Activated naive CD8-positive, alpha-beta T cell treated with anti-CD3 and anti-CD28 coated beads, Interleukin-2, amount 50 U/mL, for 24 hours (primary cell): ENCODE data around the gene EPB41L4A.

ENCODE experiments used
- ATAC-seq: fragments of 150-1000 bp; cut with Tn5 transposase; one replicate; pipeline ENCODE4 v1.10.0; 2021
- DNase-seq: peaks from one replicate; pipeline ENCODE4 v3.0.0; 2021
- H3K27ac Mint-ChIP-seq: one replicate; pipeline ENCODE4 v1.8.0; 2021; ENCODE audit warnings: mild to moderate bottlenecking, mixed read lengths
- H3K27me3 Mint-ChIP-seq: one replicate; pipeline ENCODE4 v1.8.0; 2021; ENCODE audit warnings: mixed read lengths
- H3K36me3 Mint-ChIP-seq: one replicate; pipeline ENCODE4 v1.8.0; 2021; ENCODE audit warnings: low read depth, mixed read lengths
- H3K4me1 Mint-ChIP-seq: one replicate; pipeline ENCODE4 v1.8.0; 2021; ENCODE audit warnings: mixed read lengths
- H3K4me3 Mint-ChIP-seq: one replicate; pipeline ENCODE4 v1.8.0; 2021; ENCODE audit warnings: mild to moderate bottlenecking, moderate library complexity, mixed read lengths
- H3K9me3 Mint-ChIP-seq: one replicate; pipeline ENCODE4 v1.8.0; 2021; ENCODE audit warnings: mixed read lengths

EPB41L4A gene

GRCh38 chr5:112192866-112193265, 226.2 kb downstream of the EPB41L4A start:
- no peaks in the 10 kb centered on the region for H3K36me3 Mint-ChIP-seq
- no peak overlapping the region for H3K4me3 Mint-ChIP-seq
- no peak overlapping the region for H3K27ac Mint-ChIP-seq
- H3K4me1 Mint-ChIP-seq = no peaks in the 10 kb centered on the region
- H3K27me3 Mint-ChIP-seq = peaks cover 18% of the 10 kb centered on the region
- no peaks in the 10 kb centered on the region for H3K9me3 Mint-ChIP-seq
- ATAC-seq (no peak), DNase-seq (no peak)

DNA sequence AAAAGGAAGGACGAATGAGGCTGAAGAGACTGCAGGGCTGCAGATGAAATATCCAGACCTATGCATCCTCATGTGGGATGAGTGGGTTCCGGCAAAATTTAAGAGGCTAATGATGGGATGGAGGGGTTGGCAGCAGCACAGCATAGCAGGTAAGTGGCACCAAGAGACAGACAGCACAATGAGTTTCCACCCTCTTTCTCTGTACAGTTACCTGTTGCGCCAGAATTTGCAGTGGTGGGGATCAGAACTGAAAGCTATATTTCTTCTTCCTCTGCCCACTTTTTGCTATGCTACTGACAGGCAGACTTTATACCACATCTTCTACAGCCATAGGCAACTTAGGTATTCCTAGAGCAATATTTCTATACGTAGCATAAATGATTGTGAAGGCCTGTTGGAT, 227.0 kb downstream of the EPB41L4A start:
- DNase-seq = no peak
- no peak overlapping the region for H3K27ac Mint-ChIP-seq
- H3K36me3 Mint-ChIP-seq = no peaks in the 10 kb centered on the region
- H3K27me3 Mint-ChIP-seq = peaks cover 19% of the 10 kb centered on the region
- H3K4me3 Mint-ChIP-seq = no peak overlapping the region
- no peak for ATAC-seq
- no peaks in the 10 kb centered on the region for H3K9me3 Mint-ChIP-seq
- H3K4me1 Mint-ChIP-seq = no peaks in the 10 kb centered on the region

- ATAC-seq = no peak
- no peaks in the 10 kb centered on the region for H3K4me1 Mint-ChIP-seq
- H3K4me3 Mint-ChIP-seq = no peak overlapping the region
- H3K27me3 Mint-ChIP-seq = peaks cover 22% of the 10 kb centered on the region
- H3K9me3 Mint-ChIP-seq = no peaks in the 10 kb centered on the region
- DNase-seq = no peak
- H3K27ac Mint-ChIP-seq = no peak overlapping the region
- no peaks in the 10 kb centered on the region for H3K36me3 Mint-ChIP-seq
Measured at GRCh38 chr5:112189391-112189790, 229.7 kb downstream of the EPB41L4A start.

DNA sequence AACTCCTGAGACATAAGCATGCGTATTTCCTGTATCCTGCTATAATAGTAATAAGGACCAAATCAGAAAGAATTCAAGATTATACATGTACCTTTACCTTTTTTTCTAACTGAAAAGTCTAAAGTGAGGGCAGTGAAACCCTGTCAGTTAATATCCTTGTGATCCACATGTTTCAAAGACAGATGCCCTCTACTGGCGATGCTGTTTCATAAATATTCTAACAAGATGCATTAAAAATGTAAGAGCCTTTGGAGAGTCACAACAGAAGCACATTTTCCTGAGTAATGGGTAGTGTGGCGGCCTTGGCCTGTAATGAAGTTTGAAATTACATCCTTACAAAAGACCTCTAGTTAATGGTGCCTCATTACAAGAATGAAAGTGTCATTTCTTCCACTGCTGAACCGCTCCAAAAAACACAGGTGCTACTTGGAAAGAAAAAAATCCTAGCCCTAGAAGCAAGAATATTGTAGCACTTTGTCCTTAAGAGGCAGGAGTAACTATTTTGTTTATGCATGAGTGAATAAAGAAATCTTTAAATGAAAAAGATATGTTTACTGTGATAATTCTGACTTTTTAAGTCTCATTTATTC, 232.6 kb downstream of the EPB41L4A start:
- Mint-ChIP-seq H3K36me3 (no peaks in the 10 kb centered on the region), H3K9me3 (no peaks in the 10 kb centered on the region), H3K27ac (no peak overlapping the region), H3K4me3 (no peak overlapping the region), H3K4me1 (no peaks in the 10 kb centered on the region), H3K27me3 (peaks cover 22% of the 10 kb centered on the region)
- no peak for ATAC-seq
- no peak for DNase-seq

- ATAC-seq (no peak), DNase-seq (no peak)
- H3K27ac Mint-ChIP-seq = no peak overlapping the region
- peaks cover 27% of the 10 kb centered on the region for H3K27me3 Mint-ChIP-seq
- no peaks in the 10 kb centered on the region for H3K36me3 Mint-ChIP-seq
- no peak overlapping the region for H3K4me3 Mint-ChIP-seq
- H3K4me1 Mint-ChIP-seq = no peaks in the 10 kb centered on the region
- H3K9me3 Mint-ChIP-seq = no peaks in the 10 kb centered on the region
Measured at GRCh38 chr5:112183874-112184273, 235.2 kb downstream of the EPB41L4A start.

DNA sequence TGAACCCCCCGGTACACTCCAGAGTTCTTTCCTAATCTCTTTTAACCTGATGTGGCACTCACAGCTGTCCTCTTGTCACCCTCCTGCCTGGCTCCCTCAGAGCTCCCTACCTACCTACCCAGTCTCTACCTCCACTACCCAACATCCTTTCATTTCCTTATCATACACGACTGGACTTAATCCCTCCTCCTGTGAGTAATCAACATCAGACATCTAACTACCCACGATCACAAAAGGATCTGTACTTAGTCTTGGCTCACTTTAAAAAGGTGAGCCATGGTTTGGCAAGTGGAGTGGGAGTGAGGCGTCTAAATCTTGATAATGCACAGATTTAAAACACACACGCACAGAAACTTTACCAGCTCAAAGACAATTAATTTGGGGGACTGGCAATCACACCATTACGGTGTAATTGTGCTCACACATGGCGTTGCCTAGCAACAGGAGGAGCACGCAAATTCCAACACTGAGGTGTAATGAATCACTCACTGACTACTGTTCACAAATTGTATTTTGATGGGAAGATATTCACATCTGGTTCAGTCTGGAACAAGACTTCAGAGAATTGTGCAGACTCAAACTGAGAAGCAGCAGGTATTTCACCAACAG, 235.9 kb downstream of the EPB41L4A start:
- no peaks in the 10 kb centered on the region for H3K36me3 Mint-ChIP-seq
- no peak overlapping the region for H3K27ac Mint-ChIP-seq
- peak; percentile 36 for ATAC-seq
- H3K4me1 Mint-ChIP-seq = no peaks in the 10 kb centered on the region
- no peak for DNase-seq
- H3K9me3 Mint-ChIP-seq = no peaks in the 10 kb centered on the region
- peaks cover 23% of the 10 kb centered on the region for H3K27me3 Mint-ChIP-seq
- H3K4me3 Mint-ChIP-seq = no peak overlapping the region

GRCh38 chr5:112179290-112179689, 239.8 kb downstream of the EPB41L4A start:
- H3K27ac Mint-ChIP-seq = no peak overlapping the region
- DNase-seq (no peak), ATAC-seq (no peak)
- H3K27me3 Mint-ChIP-seq = peaks cover 23% of the 10 kb centered on the region
- H3K9me3 Mint-ChIP-seq = no peaks in the 10 kb centered on the region
- H3K4me1 Mint-ChIP-seq = no peaks in the 10 kb centered on the region
- H3K4me3 Mint-ChIP-seq = no peak overlapping the region
- no peaks in the 10 kb centered on the region for H3K36me3 Mint-ChIP-seq

- H3K27me3 Mint-ChIP-seq = peaks cover 13% of the 10 kb centered on the region
- H3K4me3 Mint-ChIP-seq = no peak overlapping the region
- H3K27ac Mint-ChIP-seq = no peak overlapping the region
- ATAC-seq (peak; percentile 69), DNase-seq (no peak)
- H3K9me3 Mint-ChIP-seq = no peaks in the 10 kb centered on the region
- H3K4me1 Mint-ChIP-seq = no peaks in the 10 kb centered on the region
- no peaks in the 10 kb centered on the region for H3K36me3 Mint-ChIP-seq
Measured at GRCh38 chr5:112174959-112175594, 244.0 kb downstream of the EPB41L4A start.

DNA sequence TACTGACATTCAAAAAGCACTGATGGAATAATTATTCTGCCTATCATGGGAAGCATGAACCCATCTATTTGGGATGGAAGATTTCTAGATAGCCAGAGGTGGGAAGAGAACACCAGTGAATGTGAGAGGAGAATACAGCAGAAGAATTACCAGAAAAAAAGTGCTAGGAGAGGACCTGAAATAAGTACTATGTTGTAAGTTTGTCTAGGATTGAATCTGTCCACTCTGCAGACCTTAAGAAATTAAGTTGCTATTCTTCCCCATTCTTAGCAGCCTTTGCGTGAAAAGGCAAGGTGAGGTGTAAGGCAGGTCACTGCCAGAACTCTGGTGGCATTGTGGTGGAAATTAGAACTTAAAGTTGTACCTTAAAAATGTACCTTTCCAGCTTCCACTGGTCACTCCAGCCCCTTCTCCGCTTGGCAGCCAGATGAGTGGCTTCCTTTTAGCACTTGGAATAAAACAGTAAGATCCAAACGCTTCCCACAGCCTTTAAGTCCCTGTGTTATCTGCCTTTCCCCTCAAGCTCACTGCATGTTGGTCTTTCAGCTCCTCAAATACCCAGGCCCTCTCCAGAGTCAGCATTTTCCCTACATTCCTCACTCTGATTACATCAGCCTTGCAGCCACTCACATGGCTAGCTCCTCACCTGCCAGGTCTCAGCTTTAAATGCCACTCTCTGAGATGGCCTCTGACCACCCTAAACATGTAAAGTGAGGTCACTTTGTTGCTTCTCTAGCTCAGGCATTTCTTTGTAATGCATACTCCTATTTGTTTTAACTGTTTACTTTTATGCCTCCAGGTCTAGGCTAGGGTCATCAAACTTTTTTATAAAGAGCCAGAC, 253.0 kb downstream of the EPB41L4A start:
- Mint-ChIP-seq H3K9me3 (no peaks in the 10 kb centered on the region), H3K36me3 (peaks cover 49% of the 10 kb centered on the region), H3K4me1 (peaks cover 24% of the 10 kb centered on the region), H3K27me3 (no peaks in the 10 kb centered on the region), H3K27ac (peak overlapping the region; percentile 67), H3K4me3 (no peak overlapping the region)
- ATAC-seq (no peak), DNase-seq (no peak)

- Mint-ChIP-seq H3K4me3 (no peak overlapping the region), H3K9me3 (peaks cover 2% of the 10 kb centered on the region), H3K27ac (peak overlapping the region; percentile 8), H3K27me3 (no peaks in the 10 kb centered on the region), H3K36me3 (peaks cover 53% of the 10 kb centered on the region), H3K4me1 (peaks cover 27% of the 10 kb centered on the region)
- ATAC-seq (no peak), DNase-seq (no peak)
Measured at GRCh38 chr5:112165399-112165798, 253.7 kb downstream of the EPB41L4A start.

GRCh38 chr5:112163435-112163834, 255.6 kb downstream of the EPB41L4A start:
- peak overlapping the region; percentile 89 for H3K4me3 Mint-ChIP-seq
- no peaks in the 10 kb centered on the region for H3K27me3 Mint-ChIP-seq
- H3K27ac Mint-ChIP-seq = peak overlapping the region; percentile 83
- peaks cover 34% of the 10 kb centered on the region for H3K4me1 Mint-ChIP-seq
- no peak for DNase-seq
- H3K9me3 Mint-ChIP-seq = peaks cover 5% of the 10 kb centered on the region
- no peak for ATAC-seq
- peaks cover 53% of the 10 kb centered on the region for H3K36me3 Mint-ChIP-seq

- ATAC-seq (no peak), DNase-seq (no peak)
- H3K4me3 Mint-ChIP-seq = peak overlapping the region; percentile 89
- H3K27ac Mint-ChIP-seq = peak overlapping the region; percentile 90
- H3K27me3 Mint-ChIP-seq = no peaks in the 10 kb centered on the region
- peaks cover 51% of the 10 kb centered on the region for H3K36me3 Mint-ChIP-seq
- peaks cover 9% of the 10 kb centered on the region for H3K9me3 Mint-ChIP-seq
- peaks cover 34% of the 10 kb centered on the region for H3K4me1 Mint-ChIP-seq
Measured at GRCh38 chr5:112161392-112161748, 257.7 kb downstream of the EPB41L4A start.

DNA sequence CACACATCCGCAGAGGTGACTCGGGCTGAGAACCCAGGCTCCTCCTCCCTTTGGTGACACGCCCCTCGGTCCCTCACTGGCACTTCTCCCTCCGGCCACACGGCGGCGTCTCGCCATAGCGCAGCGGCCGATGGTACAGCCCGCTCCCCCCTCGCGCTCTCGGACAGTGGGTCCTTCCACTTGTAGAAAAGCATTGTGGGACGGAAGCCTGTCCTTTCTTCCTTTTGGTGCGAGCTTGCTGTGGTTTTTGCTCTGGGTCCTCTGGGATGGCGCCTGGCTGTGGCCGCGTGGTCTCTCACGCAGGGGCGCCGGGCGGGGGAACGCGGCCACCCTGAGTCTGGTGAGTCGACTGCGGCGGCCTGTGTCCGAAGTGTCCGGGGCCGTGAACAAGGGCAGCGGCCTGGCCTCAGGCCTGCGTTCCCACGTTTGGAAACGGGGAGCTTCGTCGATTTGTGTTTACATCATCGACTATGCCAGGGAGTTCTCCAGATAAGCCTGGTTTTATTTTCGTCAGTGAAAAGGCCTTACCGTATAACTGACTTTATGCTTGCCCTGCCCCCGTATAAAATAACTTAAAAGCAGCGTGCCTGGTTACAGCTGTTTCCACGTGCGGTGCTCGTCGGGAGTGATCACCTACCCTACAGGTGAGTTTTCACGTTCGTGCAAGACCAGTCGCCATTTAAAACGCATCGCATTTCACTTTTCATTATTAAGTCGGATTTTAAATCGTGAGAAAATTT, 258.3 kb downstream of the EPB41L4A start:
- peak; percentile 94 for ATAC-seq
- Mint-ChIP-seq H3K27ac (peak overlapping the region; percentile 90), H3K27me3 (no peaks in the 10 kb centered on the region), H3K4me1 (peaks cover 38% of the 10 kb centered on the region), H3K9me3 (peaks cover 9% of the 10 kb centered on the region), H3K4me3 (peak overlapping the region; percentile 89), H3K36me3 (peaks cover 47% of the 10 kb centered on the region)
- DNase-seq = peak; percentile 94

DNA sequence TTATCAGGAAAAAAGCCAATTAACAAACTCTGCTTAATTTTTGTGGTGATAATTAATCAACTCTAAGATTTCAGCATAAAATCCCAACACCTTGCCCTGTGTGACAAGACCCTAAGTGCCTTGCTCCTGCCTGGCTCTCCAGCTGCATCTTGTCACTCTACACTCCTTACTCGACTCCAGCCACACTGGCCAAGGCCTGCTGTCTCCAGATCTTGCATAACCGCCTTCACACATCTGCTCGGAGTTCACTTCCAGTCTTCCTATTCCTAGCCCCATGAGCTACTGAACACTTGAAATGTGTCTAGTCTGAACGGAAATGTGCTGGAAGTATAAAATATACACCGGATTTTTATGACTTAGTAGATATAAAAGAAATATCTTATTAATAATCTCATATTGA, 259.6 kb downstream of the EPB41L4A start:
- peaks cover 37% of the 10 kb centered on the region for H3K36me3 Mint-ChIP-seq
- DNase-seq (no peak), ATAC-seq (no peak)
- no peak overlapping the region for H3K27ac Mint-ChIP-seq
- peaks cover 9% of the 10 kb centered on the region for H3K9me3 Mint-ChIP-seq
- peaks cover 46% of the 10 kb centered on the region for H3K4me1 Mint-ChIP-seq
- no peak overlapping the region for H3K4me3 Mint-ChIP-seq
- H3K27me3 Mint-ChIP-seq = no peaks in the 10 kb centered on the region
